EL (cell line): ENCODE measurements around the gene SCRN1.
"Not testable (repeated sequence)": the region's sequence is repeated elsewhere in the genome, so short reads cannot be mapped to it uniquely, and the experiment has no call there.

Experiments used
- DNase-seq: peaks from one replicate; pipeline ENCODE4 v3.0.0-alpha.2; 2016

The SCRN1 gene

GRCh38 chr7:29922921-29923700 lies 66.5 kb downstream of the SCRN1 start:
- no peak for DNase-seq

- DNase-seq: peak; percentile 61
These were observed 68.1 kb downstream of the SCRN1 start for GRCh38 chr7:29921404-29922010.

GRCh38 chr7:29920491-29920890 lies 69.1 kb downstream of the SCRN1 start:
- DNase-seq: no peak

- no peak for DNase-seq
These were observed 69.8 kb downstream of the SCRN1 start for GRCh38 chr7:29919790-29920189.

GRCh38 chr7:29918850-29919249 lies 70.8 kb downstream of the SCRN1 start:
- no peak for DNase-seq

GRCh38 chr7:29917641-29918040 lies 72.0 kb downstream of the SCRN1 start:
- no peak for DNase-seq

- DNase-seq: peak; percentile 43
These were observed 74.0 kb downstream of the SCRN1 start for GRCh38 chr7:29915481-29916215.

GRCh38 chr7:29914180-29914579 lies 75.4 kb downstream of the SCRN1 start:
- DNase-seq: no peak

- DNase-seq: no peak
These were observed 83.2 kb downstream of the SCRN1 start for GRCh38 chr7:29906200-29907022.

- no peak for DNase-seq
These were observed 88.9 kb downstream of the SCRN1 start for GRCh38 chr7:29900745-29901144.

GRCh38 chr7:29898301-29898700 lies 91.3 kb downstream of the SCRN1 start:
- no peak for DNase-seq

- DNase-seq: peak; percentile 62
These were observed 92.8 kb downstream of the SCRN1 start for GRCh38 chr7:29896685-29897411.

GRCh38 chr7:29895559-29895958 lies 94.0 kb downstream of the SCRN1 start:
- no peak for DNase-seq

GRCh38 chr7:29894256-29894655 lies 95.3 kb downstream of the SCRN1 start:
- no peak for DNase-seq

GRCh38 chr7:29893351-29893965 lies 96.1 kb downstream of the SCRN1 start:
- DNase-seq: no peak

- no peak for DNase-seq
These were observed 97.4 kb downstream of the SCRN1 start for GRCh38 chr7:29892231-29892630.

- no peak for DNase-seq
These were observed 97.8 kb downstream of the SCRN1 start for GRCh38 chr7:29891766-29892165.

GRCh38 chr7:29890786-29891185 lies 98.8 kb downstream of the SCRN1 start:
- DNase-seq: not testable (repeated sequence)

GRCh38 chr7:29890251-29890650 lies 99.3 kb downstream of the SCRN1 start:
- no peak for DNase-seq

GRCh38 chr7:29889288-29889687 lies 100.3 kb downstream of the SCRN1 start:
- no peak for DNase-seq

- DNase-seq: no peak
These were observed 101.6 kb downstream of the SCRN1 start for GRCh38 chr7:29888006-29888405.

- no peak for DNase-seq
These were observed 102.8 kb downstream of the SCRN1 start for GRCh38 chr7:29886827-29887226.
